NOMO-1 treated with dmso at 0.1 percent for 144 hours (cell line): Measurements from ENCODE around the gene RAB3IL1.

Source experiments
- DNase-seq: peaks from one replicate; lab custom pipeline; 2025; ENCODE audit not compliant: unreplicated experiment; lab: John Stamatoyannopoulos, UW

Gene RAB3IL1

DNA sequence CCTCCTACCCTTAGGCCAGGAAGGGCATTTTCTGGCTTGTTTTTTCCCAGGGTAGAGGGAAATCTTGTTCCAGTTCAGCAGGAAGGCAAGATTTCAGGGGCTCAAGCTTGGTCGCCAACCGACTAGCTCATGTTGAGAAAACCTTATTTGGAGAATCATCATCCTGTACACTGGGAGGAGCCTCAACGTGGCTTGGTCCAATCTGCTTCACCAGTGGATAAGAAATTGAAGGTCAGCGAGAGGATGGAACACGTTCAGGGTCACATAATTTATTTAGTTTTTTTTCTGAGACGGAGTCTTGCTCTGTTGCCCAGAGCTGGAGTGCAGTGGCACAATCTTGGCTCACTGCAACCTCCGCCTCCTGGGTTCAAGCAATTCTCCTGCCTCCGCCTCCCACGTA, 68.7 kb downstream of the RAB3IL1 start:
- DNase-seq: no peak

DNA sequence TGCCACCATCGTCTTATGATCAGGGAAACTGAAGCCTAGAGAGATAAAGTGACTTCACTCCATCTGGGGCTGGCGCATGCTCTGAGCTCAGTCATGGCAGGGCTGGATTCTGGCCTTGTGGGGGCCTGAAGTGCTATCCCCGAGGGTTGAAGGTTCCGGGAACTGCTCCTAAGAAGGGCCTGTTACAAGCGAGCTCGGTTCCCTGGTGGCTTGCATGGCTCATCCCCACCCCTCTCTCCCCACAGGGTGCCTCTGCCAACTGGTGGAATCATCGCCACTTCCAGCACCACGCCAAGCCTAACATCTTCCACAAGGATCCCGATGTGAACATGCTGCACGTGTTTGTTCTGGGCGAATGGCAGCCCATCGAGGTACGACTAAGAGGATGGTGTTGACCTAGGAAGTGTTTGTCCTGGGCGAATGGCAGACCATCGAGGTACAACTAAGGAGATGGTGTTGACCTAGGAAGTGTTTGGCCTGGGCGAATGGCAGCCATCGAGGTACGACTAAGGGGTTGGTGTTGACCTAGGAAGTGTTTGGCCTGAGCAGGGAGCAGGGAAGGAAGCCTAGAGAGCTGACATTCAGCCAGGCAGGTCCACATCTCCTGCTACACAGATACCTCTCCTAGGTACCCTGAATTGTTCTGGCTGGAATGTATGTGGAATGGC, 69.3 kb downstream of the RAB3IL1 start:
- no peak for DNase-seq
